Activated effector memory CD4-positive, alpha-beta T cell treated with Interleukin-2 at 50 U/mL for 16 hours (primary cell): ENCODE measurements around the gene ZNF761.
"Not testable (repeated sequence)": the region's sequence is repeated elsewhere in the genome, so short reads cannot be mapped to it uniquely, and the experiment has no call there.

Source experiments
- DNase-seq: peaks from one replicate; pipeline ENCODE4 v3.0.0-alpha.2; 2020

Gene ZNF761

DNA sequence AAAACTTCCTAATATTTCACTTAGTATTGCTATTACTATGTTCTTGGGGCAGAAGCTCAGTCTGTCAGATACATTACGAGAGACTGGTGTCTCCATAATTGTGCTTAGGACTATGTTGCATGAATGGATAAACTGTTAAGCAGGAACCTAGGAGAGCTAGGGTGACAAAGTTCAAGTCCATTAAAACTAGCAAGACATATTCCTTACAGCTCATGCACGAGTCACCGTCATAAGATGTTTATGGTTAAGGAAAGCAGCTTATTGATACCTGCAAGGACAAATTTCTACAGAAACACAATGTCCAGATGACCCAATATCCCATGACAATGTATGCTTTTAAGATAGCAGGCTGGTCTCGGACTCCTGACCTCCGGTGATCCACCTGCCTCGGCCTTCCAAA is 30.1 kb downstream of the ZNF761 start:
- no peak for DNase-seq

DNA sequence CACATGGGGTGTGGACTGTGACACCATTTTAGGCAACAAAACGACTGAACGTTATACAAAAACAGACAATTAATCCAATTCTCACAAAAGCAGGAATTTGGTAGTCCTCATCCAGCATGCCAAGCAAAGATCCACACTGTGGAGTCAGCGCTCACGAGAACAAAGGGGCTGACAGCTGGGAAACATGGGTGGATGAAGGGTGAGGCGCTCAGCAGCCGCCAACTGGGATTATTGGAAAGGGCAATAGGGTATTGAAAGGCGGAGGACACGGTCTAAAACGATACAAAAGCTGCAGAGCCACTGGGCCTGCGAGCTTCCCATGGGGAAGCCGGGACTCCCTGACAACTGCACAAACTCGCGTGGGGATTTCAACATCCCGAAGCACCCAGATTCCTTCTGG is 31.1 kb downstream of the ZNF761 start:
- DNase-seq, result no peak

DNA sequence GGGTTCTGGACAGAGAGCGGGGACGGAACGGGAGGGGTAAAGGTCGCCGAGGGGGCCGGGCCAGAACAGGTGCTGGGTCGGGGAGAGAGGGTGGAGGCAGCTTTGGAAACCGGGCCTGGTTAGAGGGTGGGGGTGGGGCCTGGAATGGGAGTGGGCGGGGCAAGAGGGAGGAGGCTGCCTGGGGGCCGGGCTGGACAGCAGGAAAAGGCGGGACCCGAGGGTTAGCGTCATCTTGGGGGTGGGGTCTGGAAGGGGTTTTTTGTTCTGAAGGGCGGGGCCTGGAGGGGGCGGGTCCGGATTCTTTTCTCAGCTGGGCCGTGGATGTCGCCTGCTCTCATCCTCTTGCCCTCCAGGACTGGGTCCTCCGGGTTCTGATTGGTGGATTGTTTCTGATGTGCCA is 31.5 kb downstream of the ZNF761 start:
- DNase-seq, result no peak

GRCh38 chr19:53466726-53467484 is 35.1 kb downstream of the ZNF761 start:
- DNase-seq, result no peak

DNA sequence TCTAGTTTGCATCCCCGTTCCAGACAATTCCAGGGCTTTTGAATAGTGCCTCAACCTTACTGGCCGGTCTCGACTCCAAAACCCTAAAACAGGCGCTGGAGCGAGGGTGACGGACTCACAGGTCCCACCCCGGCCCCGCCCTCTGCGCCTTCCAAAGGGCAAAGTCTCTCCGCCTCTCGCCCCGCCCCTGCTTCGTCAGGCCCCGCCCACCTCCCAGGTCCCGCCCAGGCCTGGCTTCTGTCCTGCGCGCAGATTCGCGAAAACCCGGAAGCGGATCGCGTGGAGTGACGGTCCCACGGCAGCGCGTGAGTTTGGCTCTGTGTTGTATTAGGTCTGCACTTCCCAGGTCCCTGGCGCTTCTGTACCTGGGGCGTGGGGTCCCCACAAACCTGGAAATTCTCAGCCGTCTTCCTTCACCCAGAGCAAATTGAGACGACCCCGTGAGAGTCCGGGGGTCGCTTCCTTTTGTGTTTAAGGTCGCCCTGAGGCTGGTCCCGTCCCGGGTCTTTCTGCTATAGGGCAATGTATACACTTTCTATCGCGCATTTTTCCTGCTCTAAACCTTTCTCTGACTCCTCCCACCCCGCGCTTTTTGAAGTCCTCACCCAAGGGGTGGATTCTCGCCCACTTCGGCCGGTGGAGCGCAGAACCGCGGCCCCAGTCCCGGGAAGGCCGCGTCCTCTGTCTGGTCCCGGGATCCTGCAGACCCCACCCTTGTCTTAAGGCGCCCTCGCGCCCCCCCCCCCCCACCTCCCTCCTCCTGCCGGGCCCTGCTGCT is 35.9 kb downstream of the ZNF761 start, which contains the start of gene ZNF813:
Gene ZNF813 (plus strand): TSS at position 249 of the 778 bp plus-strand sequence. CDS start 16,090 bp downstream, outside the sequence.
- peak; percentile 94 for DNase-seq

- DNase-seq, result not testable (repeated sequence)
These were observed 36.8 kb downstream of the ZNF761 start for GRCh38 chr19:53468628-53469027.

DNA sequence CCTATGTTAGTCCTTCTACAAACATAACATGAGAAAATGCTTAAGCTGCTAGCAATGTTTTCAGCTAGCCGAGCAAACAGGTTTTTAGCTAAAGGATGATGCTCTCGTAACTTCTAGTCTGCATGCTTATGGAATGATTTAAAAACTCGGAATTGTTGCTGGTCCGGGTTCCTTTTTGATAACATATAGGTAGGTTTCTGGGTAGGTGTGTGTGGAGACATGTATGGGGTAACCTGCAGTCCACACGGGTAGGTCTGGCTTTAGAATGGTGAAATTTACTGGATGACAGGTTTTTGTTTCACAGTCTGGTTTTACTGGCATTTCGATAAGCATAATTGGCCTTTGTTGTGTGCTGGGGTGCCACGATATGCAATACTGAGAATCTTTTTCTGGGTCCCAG is 40.1 kb downstream of the ZNF761 start:
- no peak for DNase-seq

GRCh38 chr19:53474832-53475231 is 43.0 kb downstream of the ZNF761 start:
- DNase-seq, result not testable (repeated sequence)

DNA sequence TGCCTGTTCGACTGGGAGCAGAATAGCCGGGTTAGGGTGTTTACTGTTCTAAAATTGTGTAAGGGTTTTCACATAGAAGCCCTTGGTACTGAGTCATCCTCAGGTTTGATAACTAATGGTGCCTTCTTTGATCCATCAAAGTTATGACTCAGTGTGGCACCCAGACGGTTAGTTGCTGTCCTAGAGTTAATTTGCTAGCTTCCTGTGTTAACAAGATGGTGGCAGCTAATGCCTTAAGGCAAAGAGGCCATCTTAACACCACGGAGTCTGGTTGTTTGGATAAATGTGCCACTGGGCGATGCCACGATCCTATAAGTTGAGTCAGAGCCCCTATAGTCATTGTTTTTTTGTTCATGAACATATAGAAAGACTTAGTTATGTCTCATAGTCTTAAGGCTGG is 43.7 kb downstream of the ZNF761 start:
- not testable (repeated sequence) for DNase-seq

DNA sequence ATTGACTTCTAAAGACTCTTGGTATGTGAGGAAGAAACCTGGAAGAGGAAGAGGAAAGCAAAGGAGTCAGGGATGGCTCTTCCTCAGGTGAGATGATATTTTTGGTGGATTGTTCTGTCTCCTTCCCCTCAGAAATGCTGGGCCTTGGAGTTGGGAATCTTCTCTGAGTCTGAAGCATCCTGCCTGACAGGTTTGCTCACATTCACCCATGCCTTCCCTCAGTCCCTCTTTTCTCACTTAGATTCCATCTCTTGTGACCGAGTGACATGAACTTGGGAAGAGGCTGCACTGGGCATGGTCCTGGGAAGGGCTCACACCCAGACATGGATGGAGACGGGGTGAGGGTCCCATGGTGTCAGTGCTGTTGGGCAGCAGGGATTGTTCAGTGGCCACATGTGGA is 52.0 kb downstream of the ZNF761 start:
- not testable (repeated sequence) for DNase-seq

- no peak for DNase-seq
These were observed 53.5 kb downstream of the ZNF761 start for GRCh38 chr19:53485046-53486004.

DNA sequence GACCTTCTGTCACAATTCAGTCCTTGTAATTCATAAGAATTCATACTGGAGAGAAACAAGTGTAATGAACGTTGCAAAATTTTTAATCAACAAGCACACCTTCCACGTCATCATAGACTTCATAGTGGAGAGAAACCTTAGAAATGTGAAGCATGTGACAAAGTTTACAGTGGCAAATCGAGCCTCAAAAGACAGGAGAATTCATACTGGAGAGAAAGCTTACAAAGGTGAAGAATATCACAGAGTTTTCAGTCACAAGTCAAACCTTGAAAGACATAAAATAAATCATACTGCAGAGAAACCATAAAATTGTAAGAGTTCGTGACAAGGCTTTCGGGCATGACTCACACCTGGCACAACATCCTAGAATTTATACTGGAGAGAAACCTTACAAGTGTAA is 60.4 kb downstream of the ZNF761 start:
- no peak for DNase-seq

- not testable (repeated sequence) for DNase-seq
These were observed 65.7 kb downstream of the ZNF761 start for GRCh38 chr19:53497311-53498023.

- not testable (repeated sequence) for DNase-seq
These were observed 66.2 kb downstream of the ZNF761 start for GRCh38 chr19:53498024-53498395.

- DNase-seq, result not testable (repeated sequence)
These were observed 71.4 kb downstream of the ZNF761 start for GRCh38 chr19:53503151-53503550.

DNA sequence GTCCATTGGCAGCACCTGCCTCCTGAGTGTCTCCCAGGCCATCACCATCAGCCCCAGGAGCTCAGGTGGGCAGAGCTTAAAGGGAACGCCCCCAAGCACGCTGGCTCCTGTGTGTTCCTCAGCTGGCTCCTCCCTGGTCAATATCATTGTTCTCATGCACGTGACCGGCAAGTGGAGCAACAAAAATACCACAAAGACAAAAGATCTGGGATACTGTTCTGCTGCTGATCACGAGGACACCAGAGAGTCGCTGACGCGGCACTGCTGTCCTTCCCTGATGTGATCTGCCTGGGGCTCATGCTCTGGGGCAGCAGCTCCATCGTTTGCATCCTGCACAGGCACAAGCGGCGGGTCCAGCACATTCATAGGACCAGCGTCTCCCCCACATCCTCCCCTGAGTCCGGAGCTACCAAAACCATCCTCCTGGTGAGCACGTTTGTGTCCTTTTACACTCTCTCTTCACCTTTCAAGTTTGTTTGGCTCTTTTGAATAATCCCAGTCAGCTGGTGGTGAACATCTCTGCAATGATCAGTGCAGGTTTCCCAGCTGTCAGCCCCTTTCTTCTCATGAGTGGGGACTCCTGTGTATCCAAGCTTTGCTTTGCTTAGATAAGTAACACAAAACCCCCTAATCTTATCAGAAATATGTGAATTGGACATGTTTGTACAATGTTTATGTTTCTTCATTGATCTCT is 72.0 kb downstream of the ZNF761 start:
- DNase-seq, result not testable (repeated sequence)

- DNase-seq, result not testable (repeated sequence)
These were observed 72.5 kb downstream of the ZNF761 start for GRCh38 chr19:53504365-53504703.

GRCh38 chr19:53504885-53505284 is 73.1 kb downstream of the ZNF761 start:
- DNase-seq, result no peak

GRCh38 chr19:53506728-53507127 is 74.9 kb downstream of the ZNF761 start:
- no peak for DNase-seq
